ENCODE results near the gene POPDC2. TPM values are rescaled to one million over a fixed set of nuclear protein-coding genes. Genes with fewer than 3 reads are reported as not detected.

The POPDC2 gene
- total and polyA plus RNA-seq, 10 of the 15 experiments (the other 5 are each of a cell fraction or from before 2014, with no cell fraction given) = 1.8 to 12.7 (median 3.5) TPM

GRCh38 chr3:119639494-119640350 is 20.7 kb downstream of the POPDC2 start (continued):
- no peak for TF ChIP-seq EED (IDR thresholded peaks at IDR 0.05; ENCODE audit: low read depth)
- TF ChIP-seq SRF (IDR thresholded peaks at IDR 0.05; ENCODE audit: low read depth in 2 of 2, low read length in 2 of 2) = peak in 1 of 2 experiments; percentile 73; a peak in 1 of 4 replicates
- peak; percentile 61 for TF ChIP-seq RUNX3 (IDR thresholded peaks at IDR 0.05; ENCODE audit: low read length)
- peak; percentile 61; the same call in 1 of the 2 replicates for TF ChIP-seq CREM (IDR thresholded peaks at IDR 0.05; ENCODE audit: low read depth)
- TF ChIP-seq BCL11A (IDR thresholded peaks at IDR 0.05; ENCODE audit: low read depth, low read length) = peak; percentile 65; the same call in 1 of the 2 replicates
- TF ChIP-seq TCF3 (IDR thresholded peaks at IDR 0.05; ENCODE audit: borderline replicate concordance, insufficient read depth, low read depth, low read length) = no peak
- TF ChIP-seq ZNF592 (IDR thresholded peaks at IDR 0.05) = no peak
- 0 out of 2 replicates have a peak, but pooled peaks have one; percentile 27 for TF ChIP-seq MEF2A (IDR thresholded peaks at IDR 0.05; ENCODE audit: insufficient read depth, low read depth, low read length)
- no peak for TF ChIP-seq HCFC1 (IDR thresholded peaks at IDR 0.05; ENCODE audit: low read length)
- TF ChIP-seq TCF7 (IDR thresholded peaks at IDR 0.05; ENCODE audit: borderline replicate concordance) = 0 out of 2 replicates have a peak, but pooled peaks have one; percentile 29
- no peak for TF ChIP-seq WRNIP1 (IDR thresholded peaks at IDR 0.05; ENCODE audit: borderline replicate concordance, low read depth, low read length)
- TF ChIP-seq NR2C2 (IDR thresholded peaks at IDR 0.05; ENCODE audit: borderline replicate concordance, control insufficient read depth, insufficient read length, low read depth) = no peak
- TF ChIP-seq, protein P1, sequence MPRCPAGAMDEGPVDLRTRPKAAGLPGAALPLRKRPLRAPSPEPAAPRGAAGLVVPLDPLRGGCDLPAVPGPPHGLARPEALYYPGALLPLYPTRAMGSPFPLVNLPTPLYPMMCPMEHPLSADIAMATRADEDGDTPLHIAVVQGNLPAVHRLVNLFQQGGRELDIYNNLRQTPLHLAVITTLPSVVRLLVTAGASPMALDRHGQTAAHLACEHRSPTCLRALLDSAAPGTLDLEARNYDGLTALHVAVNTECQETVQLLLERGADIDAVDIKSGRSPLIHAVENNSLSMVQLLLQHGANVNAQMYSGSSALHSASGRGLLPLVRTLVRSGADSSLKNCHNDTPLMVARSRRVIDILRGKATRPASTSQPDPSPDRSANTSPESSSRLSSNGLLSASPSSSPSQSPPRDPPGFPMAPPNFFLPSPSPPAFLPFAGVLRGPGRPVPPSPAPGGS (IDR thresholded peaks at IDR 0.05; ENCODE audit: borderline replicate concordance, insufficient read depth, low read depth, low read length, poor library complexity, severe bottlenecking) = peak; percentile 84
- no peak for TF ChIP-seq HDAC6 (IDR thresholded peaks at IDR 0.05; ENCODE audit: unreplicated experiment)
- TF ChIP-seq ZBTB11 (CRISPR knock-in tag; IDR thresholded peaks at IDR 0.05) = 0 out of 2 replicates have a peak, but pooled peaks have one; percentile 3
- TF ChIP-seq ATF7 (IDR thresholded peaks at IDR 0.05; ENCODE audit: low read depth) = no peak
- peak; percentile 30; the same call in 1 of the 2 replicates for TF ChIP-seq SMARCA5 (IDR thresholded peaks at IDR 0.05)
- peak; percentile 41 for TF ChIP-seq ZNF384 (IDR thresholded peaks at IDR 0.05; ENCODE audit: borderline replicate concordance, low read depth, low read length)
- peak; percentile 34; the same call in 1 of the 2 replicates for TF ChIP-seq CREB1 (IDR thresholded peaks at IDR 0.05; ENCODE audit: low read depth)
- peak in 1 of 2 experiments; percentile 71; a peak in 1 of 4 replicates for TF ChIP-seq CEBPB (IDR thresholded peaks at IDR 0.05; ENCODE audit: borderline replicate concordance in 1 of 2, low read depth in 2 of 2, low read length in 2 of 2)
- TF ChIP-seq HDAC2 (IDR thresholded peaks at IDR 0.05) = no peak
